Activated T-cell treated with anti-CD3 and anti-CD28 coated beads for 48 hours (primary cell): ENCODE data around the gene CSNK1G3.
"Not testable (repeated sequence)": the region's sequence is repeated elsewhere in the genome, so short reads cannot be mapped to it uniquely, and the experiment has no call there.

Experiments
- DNase-seq: peaks from one replicate; pipeline ENCODE4 v3.0.0-alpha.2; 2020; ENCODE audit warnings: low read depth

The CSNK1G3 gene

DNA sequence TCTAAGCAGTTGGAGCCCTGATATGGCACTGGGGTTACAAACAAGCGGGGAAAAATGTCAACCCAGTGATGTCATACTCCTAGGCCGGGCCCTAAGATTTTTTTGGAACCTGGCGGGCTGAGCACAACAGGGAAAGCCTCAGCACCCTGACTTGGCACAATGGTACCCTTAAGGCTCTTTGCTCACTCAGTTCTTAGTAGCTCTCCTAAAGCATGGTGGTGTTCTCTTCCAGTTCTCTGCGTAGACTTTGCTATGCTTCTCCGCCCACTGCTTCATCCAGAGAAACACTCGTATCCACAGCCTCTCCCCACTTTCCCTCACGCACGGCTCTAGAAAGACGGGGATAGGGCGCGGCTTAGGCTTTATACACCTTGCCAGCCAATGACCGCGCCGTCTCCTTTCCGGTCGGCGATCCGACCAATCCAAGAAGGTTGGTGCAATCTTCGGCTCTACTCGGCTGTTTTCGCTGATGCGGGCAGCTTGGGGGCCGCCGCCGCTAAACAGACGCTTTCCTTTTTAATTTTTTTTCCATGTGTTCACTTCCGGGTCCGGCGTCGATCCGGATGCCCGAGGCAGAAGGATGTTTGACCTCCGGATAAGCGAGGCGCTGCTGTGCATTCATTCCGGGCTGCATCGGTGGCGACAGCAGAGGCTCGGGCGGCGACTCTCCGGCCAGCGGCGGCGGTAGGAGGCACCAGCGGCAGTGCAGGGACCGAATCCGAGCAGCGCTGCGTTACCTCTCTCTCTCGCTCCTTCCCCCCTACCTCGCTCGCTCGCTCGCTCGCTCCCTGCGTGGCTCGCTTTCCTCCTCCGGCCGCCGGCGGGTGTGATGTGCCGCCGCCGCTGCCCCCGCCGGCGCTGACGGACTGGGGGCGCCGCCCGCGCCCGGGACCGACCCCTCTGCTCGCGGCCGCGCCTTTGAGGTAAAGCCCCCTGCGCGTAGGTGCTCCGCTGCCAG lies at the start of gene CSNK1G3:
Gene CSNK1G3, plus strand, starts transcription at position 530 of the 958 bp plus-strand sequence. CDS start 33,487 bp downstream, outside the sequence.
- DNase-seq: peak; percentile 87

DNA sequence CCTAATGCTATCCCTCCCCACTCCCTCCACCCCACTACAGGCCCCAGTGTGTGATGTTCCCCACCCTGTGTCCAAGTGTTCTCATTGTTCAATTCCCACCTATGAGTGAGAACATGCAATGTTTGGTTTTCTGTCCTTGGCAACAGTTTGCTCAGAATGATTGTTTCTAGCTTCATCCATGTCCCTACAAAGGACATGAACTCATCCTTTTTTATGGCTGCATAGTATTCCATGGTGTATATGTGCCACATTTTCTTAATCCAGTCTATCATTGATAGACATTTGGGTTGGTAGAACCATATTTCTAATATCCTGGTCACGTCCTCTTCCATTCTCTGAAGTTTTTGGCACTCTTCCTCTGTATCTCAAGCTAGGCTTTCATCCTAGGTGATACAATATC lies 45.1 kb upstream of the CSNK1G3 start:
- DNase-seq: not testable (repeated sequence)

DNA sequence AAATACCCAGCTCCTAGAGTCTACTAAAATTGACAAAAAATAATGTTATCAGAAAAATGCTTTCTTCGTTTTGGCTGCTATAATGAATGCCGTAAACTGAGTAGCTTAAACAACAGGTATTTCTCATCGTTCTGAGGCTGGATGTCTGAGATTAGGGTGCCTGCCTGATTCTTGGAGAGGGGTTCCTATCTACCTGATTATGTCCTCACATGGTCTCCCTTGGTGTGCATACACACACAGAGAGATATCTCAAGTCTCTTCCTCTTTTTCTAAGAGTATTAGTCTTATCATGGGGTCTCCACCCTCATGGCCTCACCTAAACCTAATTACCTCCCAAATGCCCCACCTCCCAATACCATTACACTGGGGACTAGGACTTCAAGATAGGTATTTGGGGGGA lies 40.6 kb upstream of the CSNK1G3 start:
- DNase-seq: no peak

DNA sequence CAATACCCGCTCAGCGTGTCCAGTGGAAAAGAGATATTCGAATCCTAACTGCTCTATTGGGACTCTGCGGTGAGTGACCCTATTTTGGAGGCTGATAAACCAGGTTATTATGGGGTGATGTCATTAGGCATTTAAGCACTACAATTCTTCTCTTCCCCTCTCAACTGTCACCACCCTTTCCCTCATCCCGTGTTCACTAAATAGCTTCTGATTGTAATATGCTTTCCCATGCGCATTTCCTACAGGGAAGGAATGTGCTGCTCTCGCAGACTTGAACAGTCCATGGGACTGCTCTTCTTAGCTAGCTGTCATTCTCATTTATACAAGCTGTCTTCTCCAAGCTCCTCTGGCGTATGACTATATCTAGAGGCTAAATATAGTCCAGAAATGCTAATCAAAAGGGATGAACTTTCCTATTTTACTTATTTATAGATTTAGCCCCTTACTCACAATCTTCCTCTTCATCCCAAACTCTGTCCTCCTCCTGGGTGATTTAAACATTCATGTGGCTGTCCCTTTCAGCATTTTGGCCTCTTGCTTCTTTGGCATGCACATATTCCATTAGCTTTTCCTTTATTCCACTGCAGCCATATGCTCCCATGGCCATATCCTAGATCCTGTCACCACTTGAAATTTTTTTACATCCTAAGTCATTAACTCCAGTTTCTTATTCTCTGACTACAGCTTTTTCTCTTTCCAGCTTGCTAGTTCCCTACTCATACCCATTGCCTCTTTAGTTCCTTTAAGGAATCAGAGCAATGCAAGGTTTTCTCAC lies 39.6 kb upstream of the CSNK1G3 start:
- DNase-seq: no peak

DNA sequence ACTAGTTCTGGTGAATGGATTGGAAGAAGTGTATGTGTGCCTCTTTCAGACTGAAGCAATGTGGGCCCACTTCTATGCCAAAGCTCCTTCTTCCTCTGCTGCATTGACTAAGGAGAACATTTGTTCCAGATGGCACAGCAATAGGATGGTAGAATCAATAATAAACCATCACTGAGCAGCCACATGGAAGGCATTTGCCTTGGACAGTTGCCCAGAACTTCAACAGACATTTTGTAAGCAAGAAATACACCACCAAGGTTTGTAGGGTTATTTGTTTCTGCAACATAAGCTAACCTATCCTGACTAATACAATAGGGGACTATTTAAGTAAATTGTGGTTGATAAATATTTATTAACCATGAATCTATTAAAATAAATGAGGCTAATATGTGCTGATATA lies 37.7 kb upstream of the CSNK1G3 start:
- no peak for DNase-seq

DNA sequence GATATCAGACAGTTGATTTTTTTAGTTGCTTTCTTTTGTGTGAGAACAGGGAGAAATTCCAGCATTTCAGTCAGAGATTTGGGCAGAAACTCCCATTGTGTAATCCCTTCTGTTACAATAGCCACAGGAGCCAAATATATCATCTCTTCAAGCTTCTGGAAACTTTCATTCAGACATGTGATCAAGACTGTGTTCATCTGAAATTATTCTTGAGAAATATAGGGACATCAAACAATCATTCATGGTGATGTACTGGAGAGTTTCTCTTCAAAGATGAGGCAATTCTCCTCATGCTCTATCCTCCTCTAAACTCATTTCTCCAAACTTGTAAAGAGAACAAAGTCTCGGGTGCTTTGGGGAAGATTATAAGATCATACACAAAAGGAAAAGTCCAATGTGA lies 35.2 kb upstream of the CSNK1G3 start:
- DNase-seq: no peak

- no peak for DNase-seq
Observed at GRCh38 chr5:123478546-123478945, 33.4 kb upstream of the CSNK1G3 start.

DNA sequence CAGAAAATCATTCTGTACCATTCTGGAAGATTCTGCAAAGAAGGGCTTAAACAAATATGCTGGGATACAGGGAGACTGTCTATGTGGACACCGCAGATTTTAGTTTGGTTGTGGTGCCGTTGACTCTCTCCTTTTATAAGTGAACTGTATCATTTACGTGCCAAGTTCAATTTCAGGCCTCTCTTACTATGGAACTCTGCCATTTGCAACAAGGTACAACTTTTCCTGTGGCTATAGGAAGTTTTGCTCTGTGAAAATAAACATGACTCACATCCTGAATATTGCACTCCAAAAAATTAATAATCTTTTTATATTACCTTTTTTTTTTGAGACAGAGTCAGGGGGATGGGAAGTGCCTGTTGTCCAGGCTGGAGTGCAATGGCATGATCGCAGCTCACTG lies 29.7 kb upstream of the CSNK1G3 start:
- no peak for DNase-seq

DNA sequence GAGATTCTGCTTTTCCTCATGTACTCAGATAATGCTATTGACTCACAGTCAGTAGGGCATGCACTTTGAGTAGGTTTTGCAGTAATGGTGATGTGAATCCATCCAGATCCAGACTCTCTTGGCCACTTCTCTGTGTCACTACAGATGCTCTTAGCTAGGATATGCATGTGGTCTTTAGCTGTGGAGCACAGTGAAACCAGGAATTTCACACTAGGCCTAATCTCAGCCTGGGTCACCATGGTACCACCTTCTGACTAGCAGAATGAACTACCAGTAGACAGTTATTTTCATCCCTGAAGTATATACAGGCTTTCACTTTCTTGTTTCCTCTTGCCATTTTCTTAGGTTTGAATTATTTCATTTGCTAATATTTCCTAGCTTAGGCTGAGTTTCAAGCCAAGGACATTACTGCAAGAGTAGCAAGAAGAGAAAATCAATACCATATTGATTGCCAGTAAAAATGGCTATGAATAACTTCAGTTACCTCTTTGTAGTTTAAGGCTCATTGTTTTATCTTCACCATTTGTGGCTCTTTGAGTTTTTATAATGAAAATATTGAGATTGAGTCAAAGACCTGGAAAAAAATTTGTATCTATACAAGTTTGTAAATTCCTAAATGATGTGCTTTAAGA lies 28.4 kb upstream of the CSNK1G3 start:
- DNase-seq: no peak

GRCh38 chr5:123485275-123485674 lies 26.7 kb upstream of the CSNK1G3 start:
- no peak for DNase-seq

DNA sequence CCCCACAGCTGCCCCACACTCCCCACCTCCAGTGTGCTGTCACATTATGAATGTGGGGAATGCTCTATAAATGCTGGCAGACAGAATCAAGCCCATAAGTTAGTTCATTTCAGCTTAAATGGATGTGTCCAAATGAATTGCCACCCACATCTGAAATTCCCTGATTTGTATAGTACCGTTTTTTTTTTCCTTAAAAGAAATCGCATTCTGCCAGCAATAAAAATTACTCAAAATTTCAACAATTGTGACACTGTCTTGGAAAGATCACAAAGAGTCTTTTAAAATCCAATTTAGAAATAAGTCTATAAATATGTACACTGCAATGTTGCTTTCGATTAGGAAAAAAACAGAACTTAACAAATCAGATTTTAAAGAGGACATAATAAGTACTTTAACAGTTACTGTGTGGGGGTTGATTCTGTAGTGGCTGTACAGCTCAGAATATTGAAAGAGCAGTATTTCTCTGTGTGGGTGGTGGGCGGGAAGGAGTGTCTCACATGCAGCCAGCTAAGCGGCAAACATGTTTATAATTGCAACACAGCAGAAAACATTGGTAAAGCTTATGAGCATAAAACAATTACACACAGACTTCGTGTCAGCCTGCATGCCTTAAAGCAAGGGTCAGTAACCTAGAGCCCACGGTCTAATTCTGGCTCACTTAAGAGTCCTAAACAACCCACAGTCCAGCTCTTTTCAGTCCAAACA lies 24.9 kb upstream of the CSNK1G3 start:
- no peak for DNase-seq

- DNase-seq: no peak
Observed at GRCh38 chr5:123490974-123491373, 21.0 kb upstream of the CSNK1G3 start.

DNA sequence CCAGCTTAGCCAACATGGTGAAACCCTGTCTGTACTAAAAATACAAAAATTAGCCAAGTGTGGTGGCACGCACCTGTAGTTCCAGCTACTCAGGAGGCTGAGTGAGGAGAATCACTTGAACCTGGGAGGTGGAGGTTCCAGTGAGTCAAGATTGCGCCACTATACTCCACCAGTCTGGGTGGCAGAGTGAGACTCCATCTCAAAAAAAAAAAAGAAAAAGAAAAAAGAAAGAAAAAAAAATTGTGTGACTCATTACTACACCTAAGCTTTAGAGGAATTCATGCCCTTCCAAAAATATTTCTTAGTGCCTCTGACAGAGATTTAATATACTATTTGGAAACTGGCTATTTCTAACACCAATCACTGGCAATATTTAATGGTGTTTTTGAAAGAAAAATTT lies 16.8 kb upstream of the CSNK1G3 start:
- DNase-seq: not testable (repeated sequence)

- no peak for DNase-seq
Observed at GRCh38 chr5:123496892-123497291, 15.1 kb upstream of the CSNK1G3 start.

DNA sequence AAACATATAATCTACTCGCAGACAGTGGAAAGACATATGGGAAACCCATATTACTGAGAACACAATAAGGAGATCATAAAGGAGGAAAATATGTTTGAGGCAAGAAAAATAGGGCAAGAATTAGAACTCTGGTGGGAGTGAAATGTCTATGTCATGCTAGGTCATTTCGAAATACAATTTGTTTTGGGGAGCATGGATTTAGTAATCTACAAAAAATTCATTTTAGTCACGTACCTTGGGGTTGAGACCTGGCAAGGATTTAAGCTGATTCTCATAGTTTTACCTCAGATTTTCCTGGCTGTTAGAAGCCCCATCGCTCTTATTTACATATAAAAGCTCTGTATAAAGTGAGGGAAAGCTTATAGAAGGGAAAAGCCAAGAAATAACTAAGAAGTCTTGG lies 11.5 kb upstream of the CSNK1G3 start:
- no peak for DNase-seq

GRCh38 chr5:123502120-123502519 lies 9.9 kb upstream of the CSNK1G3 start:
- no peak for DNase-seq

DNA sequence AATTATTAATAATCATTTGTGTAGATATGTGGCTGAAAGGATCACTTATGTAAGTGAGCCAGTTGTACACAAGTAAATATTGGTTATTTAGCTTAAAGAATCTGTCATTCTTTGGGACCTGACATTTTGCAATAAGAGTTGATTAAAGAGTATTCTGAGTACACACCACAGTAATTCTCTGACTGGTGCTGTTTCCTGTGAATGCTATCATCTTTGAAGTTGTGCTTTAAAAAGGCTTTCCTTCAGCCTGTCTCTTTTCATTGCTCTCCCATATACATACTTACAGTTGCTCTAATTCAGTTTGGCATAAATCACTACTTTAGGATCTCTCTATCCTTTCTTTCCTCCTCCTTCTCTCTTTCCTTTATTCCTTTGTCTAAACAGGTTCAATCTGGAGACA lies 8.7 kb upstream of the CSNK1G3 start:
- no peak for DNase-seq

DNA sequence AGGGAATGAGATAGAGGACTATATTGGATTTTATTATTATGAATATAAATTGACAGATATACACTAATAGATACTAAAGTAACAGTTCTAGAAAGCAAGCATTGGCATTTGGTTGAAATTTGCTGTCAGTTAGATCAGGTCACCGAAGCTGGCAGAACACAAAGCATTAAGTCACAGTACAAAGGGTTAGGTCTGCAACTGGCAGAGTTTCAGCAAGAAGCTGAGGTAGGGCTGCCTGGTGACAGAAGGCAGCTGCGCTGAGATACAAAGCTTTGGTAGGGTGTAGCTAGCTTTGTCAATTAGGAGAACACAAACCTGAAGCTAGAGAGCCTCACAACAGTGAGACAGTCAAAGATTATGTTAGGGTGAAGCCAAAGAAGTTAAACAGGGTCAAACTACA lies 6.3 kb upstream of the CSNK1G3 start:
- no peak for DNase-seq

DNA sequence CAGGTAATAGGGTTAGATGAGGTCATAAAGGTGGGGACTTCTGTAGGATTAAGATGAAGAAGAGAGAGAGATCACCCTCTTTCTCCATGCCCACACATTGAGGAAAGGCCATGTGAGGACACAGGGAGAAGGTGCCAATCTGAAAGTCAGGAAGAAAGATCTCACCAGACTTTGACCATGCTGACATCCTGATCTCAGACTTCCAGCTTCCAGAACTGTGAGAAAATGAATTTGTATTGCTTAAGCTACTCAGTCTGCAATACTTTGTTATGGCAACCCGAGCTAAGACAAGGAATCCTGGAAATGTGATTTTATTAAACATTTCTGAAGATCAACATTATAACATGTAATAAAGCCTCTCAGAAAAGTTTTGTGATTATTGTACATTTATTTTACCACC lies 3.5 kb upstream of the CSNK1G3 start:
- no peak for DNase-seq

GRCh38 chr5:123511290-123511647 lies 708 bp upstream of the CSNK1G3 start:
- DNase-seq: no peak

GRCh38 chr5:123512611-123513461 lies 859 bp downstream of the CSNK1G3 start:
- DNase-seq: peak; percentile 16
